Mammary epithelial cell (primary cell): ENCODE data around the gene EFCAB10.

Experiments used
- CTCF ChIP-seq, 2 donors: IDR thresholded peaks in 1 of 2; conservative IDR thresholded peaks in 1 of 2; 2 replicates each; pipeline ENCODE4 v1.5.1; 2011 to 2012; ENCODE audit warnings: inconsistent platforms in 2 of 2, low read length in 2 of 2, mild to moderate bottlenecking in 2 of 2, control low read depth in 1 of 2, low read depth in 1 of 2; ENCODE audit not compliant: insufficient read depth in 1 of 2; ENCODE audit errors: extremely low read depth in 1 of 2
- EZH2 ChIP-seq: IDR thresholded peaks from 2 replicates; pipeline ENCODE4 v1.6.1; 2012; ENCODE audit warnings: low read length, inconsistent platforms, borderline replicate concordance

DNA sequence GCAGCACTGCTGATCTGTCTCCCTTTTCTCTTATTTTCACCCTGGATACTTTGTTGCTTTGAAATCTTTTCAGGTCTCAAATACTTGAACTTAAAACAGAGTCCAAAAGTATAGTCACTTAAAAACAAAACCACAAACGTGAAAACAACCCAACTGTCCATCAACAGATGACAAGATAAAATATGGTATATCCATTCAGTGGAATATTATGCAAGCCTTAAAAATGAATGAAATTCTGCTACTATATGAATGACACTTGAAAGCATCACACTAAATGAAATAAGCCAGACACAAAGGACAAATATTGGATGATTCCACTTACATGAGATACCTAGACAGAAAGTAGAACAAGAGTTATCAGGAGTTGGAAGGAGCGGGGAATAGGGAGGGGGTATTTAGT is 44.7 kb upstream of the EFCAB10 start:
- TF ChIP-seq CTCF (conservative IDR thresholded peaks at IDR 0.05 in 1 of 2, IDR thresholded peaks at IDR 0.05 in 1 of 2; ENCODE audit: extremely low read depth in 1 of 2, insufficient read depth in 1 of 2, low read depth in 1 of 2, low read length in 2 of 2), result no peak
- TF ChIP-seq EZH2, result no peak
